Brain pericyte (primary cell): ENCODE data around the gene LPCAT1.

Experiments
- DNase-seq: peaks from one replicate; pipeline ENCODE4 v3.0.0-alpha.2; 2012; ENCODE audit warnings: low read depth, low spot score

Gene LPCAT1

DNA sequence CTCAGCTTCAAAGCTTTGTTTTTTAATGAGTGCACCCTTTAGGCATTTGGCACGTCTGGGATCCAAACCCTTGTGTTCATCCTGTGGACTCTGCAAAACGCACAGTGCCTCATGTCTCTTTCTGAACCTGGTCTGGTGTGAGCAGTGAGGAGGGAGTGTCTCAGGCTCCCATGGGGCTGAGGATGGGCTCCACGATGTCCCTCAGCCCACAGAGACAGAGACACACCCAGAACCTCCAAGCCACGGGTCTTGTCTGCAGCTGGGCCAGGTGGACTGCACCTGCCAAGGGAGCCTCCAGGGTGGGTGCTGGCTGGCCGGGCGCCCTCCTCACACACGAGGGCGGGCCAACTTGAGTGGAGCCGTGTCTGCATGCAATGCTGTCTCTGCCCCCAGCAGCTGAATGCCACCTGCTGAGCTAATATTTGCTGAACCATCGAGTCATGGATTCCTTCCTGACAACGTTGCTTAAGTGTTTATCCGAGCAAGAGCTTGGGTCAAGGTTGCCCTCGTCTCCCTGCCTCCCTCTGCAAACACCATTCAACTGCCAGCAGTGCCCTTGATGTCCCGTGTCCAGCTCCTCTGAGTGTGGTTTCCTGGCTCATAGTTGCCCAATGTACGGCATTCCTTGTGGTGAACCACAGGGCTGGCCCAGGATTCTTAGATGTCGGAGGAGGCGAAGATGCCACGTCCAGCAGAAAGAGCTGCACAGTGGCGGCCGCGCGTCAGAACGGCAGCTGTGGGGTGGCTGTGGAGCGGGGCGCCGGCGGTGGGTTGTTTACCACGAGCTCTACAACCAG is 31.4 kb upstream of the LPCAT1 start:
- peak; percentile 75 for DNase-seq

DNA sequence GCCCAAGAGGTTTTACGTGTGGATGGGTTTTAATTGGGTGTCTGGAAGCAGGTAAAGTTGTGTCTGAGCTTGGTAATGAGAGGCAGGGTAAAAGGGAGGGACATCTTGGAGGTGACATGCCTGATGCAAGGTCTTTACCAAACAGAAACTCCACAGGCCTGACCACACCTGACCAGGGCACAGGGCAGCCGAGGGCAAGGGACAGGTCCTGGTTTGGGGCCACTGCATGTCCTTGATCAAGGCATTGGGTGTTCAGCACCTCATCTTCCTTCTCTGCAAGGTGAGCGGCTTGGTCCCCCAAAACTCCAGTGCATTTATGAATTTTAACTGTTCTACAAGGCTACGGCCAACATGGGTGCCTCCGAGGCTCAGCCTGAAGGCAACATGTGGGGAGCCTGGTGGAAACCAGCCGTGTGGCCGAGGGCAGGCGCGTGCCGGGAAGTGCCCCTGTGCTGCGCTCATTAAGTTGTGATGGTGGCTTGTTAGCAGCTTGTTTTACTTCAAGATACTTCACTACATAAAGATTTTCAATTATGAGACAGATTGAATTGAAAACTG is 30.7 kb upstream of the LPCAT1 start:
- DNase-seq = no peak

DNA sequence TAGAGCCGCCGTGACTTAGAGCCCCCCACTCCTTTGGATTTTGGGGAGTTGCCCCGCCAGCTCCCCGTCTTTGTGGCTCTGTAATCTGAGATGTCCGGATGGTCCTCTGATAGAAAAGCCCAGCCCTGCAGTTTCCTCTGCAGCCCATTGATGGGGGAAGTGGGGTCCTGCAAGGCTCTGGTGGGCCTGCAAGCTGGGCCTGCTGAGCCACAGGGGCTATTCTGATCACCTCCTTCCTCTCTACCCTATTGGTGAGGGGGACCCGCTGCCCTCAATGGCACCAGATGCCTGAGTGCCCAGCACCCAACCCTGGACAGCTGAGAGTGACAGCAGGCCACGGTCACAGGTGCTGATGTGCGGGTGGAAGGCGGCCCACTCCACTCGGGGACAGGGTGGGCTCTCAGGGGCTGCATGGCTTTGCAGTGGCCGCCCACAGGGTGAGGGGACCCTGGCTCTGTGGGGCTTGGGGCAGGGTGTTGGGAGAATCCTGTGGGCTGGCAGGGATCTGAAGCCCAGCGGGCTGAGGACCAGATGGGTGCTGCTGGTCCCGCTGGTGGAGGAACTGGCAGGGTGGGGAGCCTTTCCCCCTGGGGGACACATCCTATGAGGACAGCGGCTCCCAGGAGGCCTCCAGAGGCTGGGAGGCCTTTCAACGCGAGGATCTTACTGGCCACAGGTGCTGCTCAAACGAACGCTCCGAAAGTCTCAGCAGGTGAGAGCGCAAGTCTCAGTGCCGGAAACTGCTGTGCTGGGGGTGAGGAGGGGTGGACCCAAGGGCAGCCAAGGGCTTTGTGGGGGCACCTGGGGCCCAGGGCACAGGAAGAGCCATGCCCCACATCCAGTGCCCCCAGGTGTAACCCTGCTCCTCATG is 30.0 kb upstream of the LPCAT1 start:
- no peak for DNase-seq

DNA sequence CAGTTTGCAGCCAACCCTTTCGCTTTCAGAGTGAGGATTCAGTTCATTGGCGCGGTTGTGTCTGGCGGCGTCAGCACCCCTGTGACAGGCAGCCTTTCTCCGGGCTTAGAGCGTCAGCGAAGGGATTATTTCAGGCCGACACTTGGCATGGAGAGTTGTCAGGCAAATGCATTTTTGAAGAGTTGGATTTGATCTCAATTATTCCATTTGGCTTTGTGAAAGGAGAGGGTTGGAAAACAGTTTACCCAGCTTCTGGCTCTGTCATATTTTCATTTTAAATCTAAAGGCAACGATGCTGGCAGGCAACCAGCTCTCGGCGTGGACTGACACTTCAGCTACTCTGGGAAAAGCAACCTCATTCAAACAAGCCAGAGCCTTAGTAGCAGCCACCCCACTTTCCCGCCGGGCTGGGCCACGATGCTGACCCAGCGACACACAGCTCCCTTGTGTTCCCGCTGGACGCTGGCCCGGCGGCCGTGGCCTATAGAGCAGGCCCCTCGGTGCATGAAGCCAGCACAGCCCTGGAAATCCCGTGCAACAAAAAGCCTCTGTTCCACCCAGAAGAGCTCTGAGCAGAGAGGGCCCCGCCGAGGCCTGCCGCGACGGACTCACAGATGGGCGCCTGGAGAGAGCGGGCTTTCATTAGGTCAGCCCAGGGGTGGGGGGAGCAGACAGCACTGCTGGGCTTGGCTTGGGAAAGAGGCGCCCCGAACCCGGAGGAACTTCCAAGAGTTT is 28.9 kb upstream of the LPCAT1 start:
- DNase-seq = no peak

DNA sequence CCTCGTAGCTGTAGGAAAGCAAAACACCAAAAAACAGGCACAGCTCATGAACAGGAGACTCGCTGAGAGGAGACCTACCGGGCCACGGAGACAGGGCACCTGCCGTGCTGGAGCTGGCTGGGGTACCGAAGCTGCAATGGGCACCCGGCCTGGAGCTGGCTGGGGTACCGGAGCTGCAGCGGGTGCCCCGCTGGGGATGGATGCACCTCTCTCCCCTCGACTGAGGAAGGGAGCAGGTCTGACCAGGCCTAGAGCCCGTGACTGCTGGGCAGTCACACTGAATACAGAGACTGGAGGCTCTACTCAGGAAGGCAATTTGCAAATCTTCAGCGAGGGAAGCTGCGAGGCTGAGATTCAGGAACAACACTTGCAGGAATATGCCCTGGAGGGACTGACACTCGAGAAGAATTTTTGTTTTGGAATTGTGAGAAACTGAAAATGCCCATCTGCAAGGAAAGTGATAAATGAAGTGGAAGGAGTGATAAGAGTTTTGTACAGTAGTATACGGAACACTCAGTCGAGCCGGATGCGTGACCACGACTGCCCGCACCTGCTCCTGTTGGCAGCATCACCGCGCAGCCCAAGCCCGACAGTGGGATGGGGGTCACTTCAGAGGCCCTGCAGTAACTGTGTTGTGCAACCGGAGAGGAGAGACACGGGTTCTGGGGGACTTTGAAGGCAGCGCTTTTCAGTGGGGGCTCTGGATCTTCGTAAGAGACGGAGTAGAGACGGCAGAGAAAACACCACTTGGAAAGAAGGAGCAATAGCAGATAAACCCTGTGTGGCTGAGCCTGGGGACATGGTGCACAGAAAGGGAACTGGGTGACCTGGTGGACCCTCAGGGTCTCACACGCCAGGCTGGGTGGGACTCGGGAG is 27.9 kb upstream of the LPCAT1 start:
- no peak for DNase-seq

DNA sequence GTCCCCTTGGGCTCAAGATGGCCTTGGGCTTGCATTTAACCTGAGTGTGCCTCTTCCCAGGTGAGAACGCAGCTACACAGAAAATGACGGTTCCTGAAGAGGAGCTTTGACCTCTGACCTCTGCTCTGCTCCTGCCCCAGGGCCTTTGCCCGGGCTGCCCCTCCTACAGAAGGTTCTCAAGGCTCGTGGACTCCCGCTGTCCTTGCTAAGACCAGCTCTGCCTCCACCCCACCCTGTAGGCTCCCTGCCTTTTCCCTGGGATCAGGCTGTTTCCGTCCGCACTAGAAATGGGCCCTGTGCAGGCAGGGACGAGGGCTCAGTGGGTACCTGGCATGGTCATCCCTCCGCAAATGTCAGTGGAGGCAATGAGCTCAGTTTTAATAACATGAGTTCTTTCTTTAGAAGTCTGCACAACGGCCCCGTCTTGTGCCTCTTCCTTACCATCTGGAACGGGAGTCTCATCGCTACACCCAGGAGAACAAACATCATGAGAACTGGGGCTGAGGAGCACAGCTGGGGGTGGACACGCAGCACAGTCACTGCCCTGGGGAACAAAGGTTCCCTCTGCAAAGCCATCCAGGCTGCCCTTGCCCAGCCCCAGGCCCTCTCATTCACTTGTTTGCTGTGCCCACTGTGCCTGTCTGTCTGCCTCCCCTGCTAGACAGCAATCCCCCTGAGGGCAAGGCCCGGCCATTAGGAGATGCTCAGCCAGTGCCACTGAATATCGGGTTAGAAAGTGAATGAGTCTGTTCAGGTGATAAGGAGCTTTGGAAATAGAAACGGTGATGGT is 26.7 kb upstream of the LPCAT1 start:
- no peak for DNase-seq

DNA sequence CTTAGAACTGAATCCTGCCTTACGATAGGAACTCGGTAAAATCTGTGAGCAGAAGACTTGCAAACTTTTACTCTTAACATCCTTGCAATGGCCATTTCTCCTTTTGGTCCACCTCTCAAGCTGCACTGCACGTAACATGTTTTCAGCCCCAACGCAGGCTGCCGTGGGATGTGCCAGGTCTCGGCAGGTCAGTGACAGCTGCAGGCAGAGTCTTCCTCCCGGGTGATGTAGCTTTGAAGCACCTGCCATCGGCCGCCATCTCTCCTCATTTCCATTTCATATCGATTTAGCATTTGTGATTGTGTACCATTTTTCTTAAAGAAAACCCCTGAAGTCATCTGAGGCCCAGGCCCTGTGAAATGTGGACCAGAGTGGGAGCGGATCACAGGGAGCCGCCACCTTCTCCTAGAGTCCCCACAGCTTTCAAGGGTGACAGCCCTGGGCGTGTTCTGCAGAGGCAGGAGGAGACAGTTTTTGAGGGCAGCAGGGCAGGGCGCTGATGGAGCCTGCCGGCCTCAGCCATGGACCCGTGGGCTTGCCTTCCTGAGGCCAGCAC is 25.8 kb upstream of the LPCAT1 start:
- no peak for DNase-seq

DNA sequence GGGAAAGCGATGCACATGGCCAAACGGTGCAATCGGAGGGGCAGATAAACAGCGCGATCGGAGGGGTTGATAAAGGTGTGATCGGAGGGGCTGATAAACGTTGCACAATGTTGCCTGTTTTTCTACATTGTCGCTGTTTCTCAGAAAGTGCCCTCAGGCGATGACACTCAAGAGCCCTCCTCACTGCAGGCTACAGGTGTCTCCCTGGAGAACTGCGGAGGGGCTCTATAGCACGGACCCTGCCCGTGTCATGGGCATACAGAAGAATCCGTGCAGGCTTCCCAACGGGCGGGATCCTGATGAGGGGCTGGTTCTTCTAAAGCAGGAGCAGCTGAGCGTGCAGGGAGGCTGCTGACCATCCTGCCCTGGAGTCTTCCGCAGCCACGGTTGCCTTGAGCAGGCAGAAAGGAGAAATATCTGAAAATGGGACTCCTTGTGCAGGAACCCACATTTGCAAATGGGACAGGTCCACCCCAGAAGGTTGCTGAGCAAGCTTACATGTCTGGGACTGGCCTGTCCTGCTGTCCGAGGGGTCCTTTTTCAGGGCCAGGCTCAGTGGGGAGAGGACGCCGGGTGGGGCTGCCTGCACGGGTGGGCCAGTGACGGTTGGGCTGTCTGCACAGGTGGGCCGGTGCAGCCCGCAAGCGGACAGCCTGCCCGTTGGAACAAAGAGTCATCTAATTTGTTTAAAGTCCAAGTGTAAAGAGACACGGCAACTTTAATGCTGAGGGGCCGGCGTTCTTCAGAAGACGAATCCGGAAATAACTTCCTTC is 25.1 kb upstream of the LPCAT1 start:
- DNase-seq = no peak

DNA sequence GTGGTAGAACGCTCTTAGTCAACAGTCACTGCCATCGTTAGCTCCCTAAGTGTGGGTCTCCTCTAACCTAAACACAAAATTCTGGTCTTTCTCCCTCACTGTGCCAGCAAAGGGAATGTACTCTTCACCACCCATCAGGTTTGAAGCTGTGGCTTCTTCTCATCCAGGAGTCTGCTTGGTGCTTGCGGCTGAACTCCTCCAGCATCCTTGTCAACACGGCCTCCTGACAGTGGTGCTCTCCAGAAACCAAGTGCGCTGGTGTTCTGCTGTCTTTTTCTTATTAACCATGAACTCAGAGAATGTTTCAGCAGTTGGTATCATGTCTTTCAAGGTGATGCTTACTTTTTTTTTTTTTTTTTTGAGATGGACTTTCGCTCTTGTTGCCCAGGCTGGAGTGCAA is 23.9 kb upstream of the LPCAT1 start:
- no peak for DNase-seq

DNA sequence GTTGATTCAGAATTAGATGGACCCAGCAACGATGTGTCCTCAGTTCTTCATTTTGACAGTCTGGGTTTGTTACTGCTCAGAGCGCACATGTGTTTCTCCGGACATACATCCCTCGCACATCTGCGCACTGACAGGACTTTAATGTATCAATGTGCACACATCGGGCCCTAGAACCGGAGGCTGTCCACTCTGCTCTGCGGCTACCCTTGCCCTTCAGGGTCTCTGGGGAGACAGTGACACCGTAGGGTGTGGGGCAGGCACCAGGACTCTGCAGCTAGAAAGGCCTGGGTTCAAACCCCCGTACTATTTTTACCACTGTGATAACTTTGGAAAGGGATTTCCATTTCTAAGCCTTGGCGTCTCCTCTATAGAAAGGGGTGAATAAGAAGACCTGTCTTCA is 23.5 kb upstream of the LPCAT1 start:
- DNase-seq = no peak

DNA sequence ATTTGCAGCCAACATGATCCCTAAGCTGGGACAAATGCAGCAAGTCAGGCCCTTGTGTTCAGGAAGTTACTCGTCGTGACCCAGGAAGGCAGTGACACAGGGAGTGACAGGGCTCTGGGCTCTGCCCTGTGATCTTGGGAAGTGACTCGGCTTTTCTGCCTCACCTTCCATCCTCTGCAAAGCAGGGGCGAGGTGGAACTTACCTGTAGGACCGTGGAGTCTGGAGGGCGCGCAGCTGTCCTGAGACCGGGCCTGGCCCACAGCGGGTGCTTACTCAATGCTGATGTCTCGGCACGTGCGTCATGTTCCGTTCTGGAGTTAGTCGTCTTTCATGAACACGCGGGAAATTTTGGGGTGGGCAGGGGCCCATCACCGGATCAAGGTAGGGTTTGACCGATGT is 22.8 kb upstream of the LPCAT1 start:
- DNase-seq = no peak

DNA sequence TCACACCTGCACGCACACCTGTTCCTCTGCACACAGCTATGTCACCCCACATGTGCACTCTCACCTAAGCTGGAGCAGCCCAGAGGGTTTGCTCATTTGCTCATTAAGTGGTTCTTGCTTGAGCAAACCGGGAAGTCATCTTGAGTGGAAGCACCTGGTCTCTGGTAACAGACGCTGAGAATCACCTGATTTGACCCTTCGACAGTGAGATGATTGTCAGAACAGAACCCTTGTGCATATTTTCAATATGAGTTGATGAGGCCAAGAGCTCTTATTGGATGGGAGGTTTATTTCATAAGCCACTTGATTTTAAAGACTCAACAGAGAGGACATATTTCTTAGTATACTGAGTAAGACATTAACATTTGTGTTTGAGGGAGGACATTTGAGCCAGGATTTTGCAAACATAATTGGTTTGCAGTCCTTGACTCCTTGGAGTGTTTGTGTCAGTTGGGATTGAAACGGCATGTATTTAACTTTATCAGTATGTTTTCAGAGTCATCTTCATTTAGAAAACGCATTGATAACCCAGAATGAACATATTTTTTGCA is 22.1 kb upstream of the LPCAT1 start:
- DNase-seq = no peak

DNA sequence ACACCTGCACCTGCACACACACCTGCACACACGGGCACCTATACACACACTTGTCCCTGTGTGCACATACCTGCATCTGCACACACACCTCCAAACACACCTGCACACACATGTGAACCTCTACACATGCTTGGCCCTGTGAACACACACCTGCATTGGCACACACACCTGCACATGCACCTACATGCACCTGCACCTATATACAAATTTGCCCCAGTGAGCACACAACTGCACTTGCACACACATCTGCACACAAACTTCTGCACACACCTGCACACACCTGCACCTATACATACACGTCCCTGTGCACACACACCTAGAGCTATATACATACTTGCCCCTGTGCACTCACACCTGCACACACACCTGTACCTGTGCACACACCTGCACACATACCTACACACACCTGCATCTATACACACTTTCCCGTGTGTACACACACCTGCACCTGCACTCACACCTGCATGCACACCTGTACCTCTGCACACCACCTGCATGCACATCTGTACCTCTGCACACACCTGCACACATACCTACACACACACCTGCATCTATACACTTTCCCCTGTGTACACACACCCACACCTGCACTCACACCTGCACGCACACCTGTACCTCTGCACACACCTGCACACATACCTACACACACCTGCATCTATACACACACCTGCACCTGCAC is 21.5 kb upstream of the LPCAT1 start:
- no peak for DNase-seq

DNA sequence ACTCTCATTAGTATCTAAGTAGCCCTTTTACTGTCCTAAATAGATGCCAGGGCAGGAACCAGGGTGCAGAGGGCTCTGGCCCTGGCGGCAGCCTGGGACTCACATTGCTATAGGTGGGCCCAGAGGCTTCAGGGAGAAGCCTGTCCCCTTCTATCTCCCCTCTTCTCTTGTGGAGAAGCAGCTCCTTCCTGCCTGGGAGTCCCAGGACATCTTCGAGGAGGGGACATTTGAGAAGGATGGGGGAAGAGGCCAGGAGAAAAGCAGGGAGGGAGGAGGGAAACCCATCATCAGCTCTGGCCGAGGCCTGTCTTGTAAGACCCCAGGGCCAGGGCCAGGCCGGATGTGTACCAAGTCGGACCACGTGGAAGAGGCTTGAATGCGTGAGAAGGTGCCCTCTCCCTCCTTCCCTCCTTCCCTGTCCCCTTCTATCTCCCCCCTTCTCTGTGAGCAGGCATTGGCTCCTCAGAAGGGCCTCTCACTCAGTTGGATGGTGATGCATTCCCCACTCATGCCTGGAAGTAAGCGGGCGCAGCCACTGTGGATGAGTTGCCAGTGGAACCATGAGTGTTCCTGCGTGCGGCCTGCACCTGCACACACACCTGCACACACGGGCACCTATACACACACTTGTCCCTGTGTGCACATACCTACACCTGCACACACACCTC is 20.7 kb upstream of the LPCAT1 start:
- no peak for DNase-seq

DNA sequence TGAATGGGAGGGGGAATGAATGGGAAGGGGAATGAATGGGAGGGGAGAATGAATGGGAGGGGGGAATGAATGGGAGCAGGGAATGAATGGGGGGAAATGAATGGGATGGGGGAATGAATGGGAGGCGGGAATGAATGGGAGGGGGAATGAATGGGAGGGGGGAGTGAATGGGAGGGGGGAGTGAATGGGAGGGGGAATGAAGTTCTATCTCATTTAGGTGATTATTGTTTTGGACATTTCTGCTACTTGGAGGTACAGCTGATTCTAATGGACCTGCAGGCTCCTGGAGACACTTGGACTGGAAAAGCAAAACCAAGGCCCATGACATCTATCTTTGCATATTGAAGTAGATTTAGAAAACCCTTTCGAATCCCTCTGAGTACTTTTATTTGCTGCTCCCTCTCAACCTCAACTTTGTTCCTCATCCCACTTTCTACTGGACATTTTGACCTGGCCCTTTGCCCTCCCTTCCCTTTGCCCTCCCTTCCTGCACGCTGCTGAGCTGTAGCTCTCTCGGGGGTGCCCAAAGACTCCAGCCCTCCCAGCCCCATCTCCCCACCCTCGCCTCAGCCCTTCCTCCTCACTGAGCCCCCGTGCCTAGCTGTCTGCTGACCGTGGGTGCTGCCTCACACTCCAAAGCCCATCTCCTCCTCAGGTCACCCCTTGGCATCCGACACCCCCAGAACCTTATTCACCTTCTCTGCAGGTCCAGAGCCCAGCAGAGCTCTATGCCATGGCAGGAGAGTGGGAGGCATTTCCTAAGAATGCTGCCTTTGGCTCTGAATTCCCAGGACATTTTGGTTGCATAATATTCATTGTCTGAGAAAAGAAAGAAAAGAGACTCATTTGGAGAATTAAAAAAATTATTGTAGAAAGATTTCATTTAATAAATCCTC is 19.9 kb upstream of the LPCAT1 start:
- no peak for DNase-seq

DNA sequence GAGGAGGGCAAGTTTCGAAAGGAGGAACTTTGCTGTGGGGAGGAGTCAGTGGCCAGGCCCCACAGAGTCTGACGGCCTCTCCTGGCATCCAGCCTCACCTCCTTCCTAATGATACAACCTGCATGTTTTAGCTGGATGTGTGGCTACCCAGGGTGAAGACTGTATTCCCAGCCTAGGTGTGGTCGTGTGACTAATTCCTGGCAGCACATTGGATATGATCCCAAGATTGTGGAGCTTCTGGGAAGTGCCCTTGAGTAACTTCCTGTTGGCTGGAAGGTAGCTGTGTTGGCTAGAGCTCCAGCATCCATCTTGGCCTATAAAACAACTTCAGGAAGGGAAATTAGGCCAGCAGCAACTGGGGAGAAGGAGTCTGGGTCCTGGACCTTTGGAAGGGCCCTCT is 19.0 kb upstream of the LPCAT1 start:
- DNase-seq = no peak
